ENCODE measurements around the gene NPR3.

The NPR3 gene

GRCh38 chr5:32779754-32780415 lies 68.8 kb downstream of the NPR3 start:
- H3K4me3 ChIP-seq (ENCODE audit: low read depth, low read length), result no peak overlapping the region
- H3K9me3 ChIP-seq (ENCODE audit: control insufficient read depth, low read length), result no peaks in the 10 kb centered on the region
- no peaks in the 10 kb centered on the region for H3K79me2 ChIP-seq
- TF ChIP-seq CTCF (IDR thresholded peaks at IDR 0.05), result no peak
- H3K9ac ChIP-seq, result no peak overlapping the region
- H3K4me1 ChIP-seq, result no peaks in the 10 kb centered on the region
- no peak overlapping the region for H3K4me2 ChIP-seq (ENCODE audit: low read length)
- H2AFZ ChIP-seq, result no peak overlapping the region
- no peaks in the 10 kb centered on the region for H3K27me3 ChIP-seq (ENCODE audit: control insufficient read depth, insufficient read depth, low read length)
- H3K27ac ChIP-seq, result no peak overlapping the region
- no peaks in the 10 kb centered on the region for H3K36me3 ChIP-seq (ENCODE audit: control insufficient read depth, insufficient read depth, low read length)

GRCh38 chr5:32780508-32780919 lies 69.4 kb downstream of the NPR3 start:
- no peak overlapping the region for H3K9ac ChIP-seq
- no peaks in the 10 kb centered on the region for H3K4me1 ChIP-seq
- H3K9me3 ChIP-seq (ENCODE audit: control insufficient read depth, low read length), result no peaks in the 10 kb centered on the region
- no peak overlapping the region for H3K4me3 ChIP-seq (ENCODE audit: low read depth, low read length)
- H3K4me2 ChIP-seq (ENCODE audit: low read length), result no peak overlapping the region
- H3K27me3 ChIP-seq (ENCODE audit: control insufficient read depth, insufficient read depth, low read length), result no peaks in the 10 kb centered on the region
- no peak overlapping the region for H3K27ac ChIP-seq
- TF ChIP-seq CTCF (IDR thresholded peaks at IDR 0.05), result no peak
- no peaks in the 10 kb centered on the region for H3K79me2 ChIP-seq
- H2AFZ ChIP-seq, result no peak overlapping the region
- no peaks in the 10 kb centered on the region for H3K36me3 ChIP-seq (ENCODE audit: control insufficient read depth, insufficient read depth, low read length)

- H3K9me3 ChIP-seq (ENCODE audit: control insufficient read depth, low read length), result no peaks in the 10 kb centered on the region
- H3K4me1 ChIP-seq, result no peaks in the 10 kb centered on the region
- H3K9ac ChIP-seq, result no peak overlapping the region
- H3K4me3 ChIP-seq (ENCODE audit: low read depth, low read length), result no peak overlapping the region
- no peaks in the 10 kb centered on the region for H3K27me3 ChIP-seq (ENCODE audit: control insufficient read depth, insufficient read depth, low read length)
- H2AFZ ChIP-seq, result no peak overlapping the region
- H3K27ac ChIP-seq, result no peak overlapping the region
- no peak overlapping the region for H3K4me2 ChIP-seq (ENCODE audit: low read length)
- H3K79me2 ChIP-seq, result no peaks in the 10 kb centered on the region
- H3K36me3 ChIP-seq (ENCODE audit: control insufficient read depth, insufficient read depth, low read length), result no peaks in the 10 kb centered on the region
- no peak for TF ChIP-seq CTCF (IDR thresholded peaks at IDR 0.05)
Observed at GRCh38 chr5:32783661-32784060, 72.5 kb downstream of the NPR3 start.

GRCh38 chr5:32785611-32786254 lies 74.6 kb downstream of the NPR3 start:
- H3K27me3 ChIP-seq (ENCODE audit: control insufficient read depth, insufficient read depth, low read length), result no peaks in the 10 kb centered on the region
- H3K9me3 ChIP-seq (ENCODE audit: control insufficient read depth, low read length), result no peaks in the 10 kb centered on the region
- no peak for TF ChIP-seq CTCF (IDR thresholded peaks at IDR 0.05)
- no peaks in the 10 kb centered on the region for H3K36me3 ChIP-seq (ENCODE audit: control insufficient read depth, insufficient read depth, low read length)
- H3K4me2 ChIP-seq (ENCODE audit: low read length), result no peak overlapping the region
- H3K4me1 ChIP-seq, result no peaks in the 10 kb centered on the region
- H2AFZ ChIP-seq, result no peak overlapping the region
- no peak overlapping the region for H3K4me3 ChIP-seq (ENCODE audit: low read depth, low read length)
- no peak overlapping the region for H3K9ac ChIP-seq
- H3K79me2 ChIP-seq, result no peaks in the 10 kb centered on the region
- no peak overlapping the region for H3K27ac ChIP-seq

GRCh38 chr5:32786311-32786710 lies 75.2 kb downstream of the NPR3 start:
- no peaks in the 10 kb centered on the region for H3K27me3 ChIP-seq (ENCODE audit: control insufficient read depth, insufficient read depth, low read length)
- no peaks in the 10 kb centered on the region for H3K36me3 ChIP-seq (ENCODE audit: control insufficient read depth, insufficient read depth, low read length)
- no peaks in the 10 kb centered on the region for H3K79me2 ChIP-seq
- no peak overlapping the region for H3K4me3 ChIP-seq (ENCODE audit: low read depth, low read length)
- H2AFZ ChIP-seq, result no peak overlapping the region
- H3K4me1 ChIP-seq, result no peaks in the 10 kb centered on the region
- H3K4me2 ChIP-seq (ENCODE audit: low read length), result no peak overlapping the region
- no peak for TF ChIP-seq CTCF (IDR thresholded peaks at IDR 0.05)
- no peak overlapping the region for H3K27ac ChIP-seq
- H3K9me3 ChIP-seq (ENCODE audit: control insufficient read depth, low read length), result no peaks in the 10 kb centered on the region
- no peak overlapping the region for H3K9ac ChIP-seq
